Breast epithelium (tissue), 4 donors: ENCODE results near the gene OMA1. TPM values are rescaled to one million over a fixed set of nuclear protein-coding genes. Genes with fewer than 3 reads are reported as not detected.
"Not testable (repeated sequence)": the region's sequence is repeated elsewhere in the genome, so short reads cannot be mapped to it uniquely, and the experiment has no call there.

Source experiments
- DNase-seq, 2 donors: peaks; one replicate each; pipeline ENCODE4 v3.0.0-alpha.2; 2019; ENCODE audit warnings: low spot score in 2 of 2
- H3K27ac ChIP-seq, 2 donors: fragments of 200-600 bp; sonication (generic) in 1 of 2; one replicate each; pipeline ENCODE4 v1.5.1; 2016 to 2019; ENCODE audit warnings: mild to moderate bottlenecking in 1 of 2
- H3K27me3 ChIP-seq, 2 donors: fragments of 200-600 bp; sonication (generic) in 1 of 2; one replicate each; pipeline versions ENCODE4 v1.5.1 to v1.6.0; 2017 to 2019; ENCODE audit warnings: control low read depth in 1 of 2, mild to moderate bottlenecking in 1 of 2
- H3K36me3 ChIP-seq: fragments of 200-600 bp; one replicate; pipeline ENCODE4 v1.5.1; 2019
- H3K4me1 ChIP-seq, 2 donors: fragments of 200-600 bp; sonication (generic); one replicate each; pipeline ENCODE4 v1.5.1; 2016 to 2019; ENCODE audit warnings: control low read depth in 1 of 2
- H3K4me3 ChIP-seq, 3 donors: fragments of 200-600 bp; sonication (generic); 1 replicate in 2 of 3; 2 replicates in 1 of 3; pipeline ENCODE4 v1.5.1; 2016 to 2019; ENCODE audit warnings: mild to moderate bottlenecking in 3 of 3, moderate library complexity in 2 of 3
- H3K9me3 ChIP-seq, 2 donors: fragments of 200-600 bp; sonication (generic) in 1 of 2; one replicate each; pipeline ENCODE4 v1.5.1; 2016 to 2019; ENCODE audit warnings: control low read depth in 1 of 2
- CTCF ChIP-seq, 3 donors: fragments of 450-650 bp; IDR thresholded peaks; one replicate each; pipeline ENCODE4 v1.5.1; 2016 to 2017; ENCODE audit warnings: antibody characterized with exemption in 3 of 3, mild to moderate bottlenecking in 3 of 3, moderate library complexity in 3 of 3
- POLR2A ChIP-seq: fragments of 450-650 bp; IDR thresholded peaks from one replicate; pipeline ENCODE4 v1.6.1; 2016; ENCODE audit warnings: antibody characterized with exemption, mild to moderate bottlenecking, moderate library complexity
- POLR2AphosphoS5 ChIP-seq, 3 donors: sonication (generic); formaldehyde crosslinking; IDR thresholded peaks; one replicate each; pipeline ENCODE4 v1.6.1; 2017; ENCODE audit warnings: antibody characterized with exemption in 3 of 3
- intact Hi-C: fragments of 100-400 bp; cut with DNase I; formaldehyde crosslinking; loops from one replicate; pipeline ENCODE4 v1.15.1; 2023; ENCODE audit warnings: low total_unique reads
- total RNA-seq, 3 donors: library from RNA; depleted of rRNA; stranded (reverse); fragments of >200 nt; gene quantifications; one replicate each; pipeline ENCODE4 v1.1.0, GENCODE V29; 2016

Gene OMA1
- total RNA-seq, 3 donors from 2014 or later: 26.4 to 79.8 (median 48.2) TPM

GRCh38 chr1:58570817-58571216 is 24.3 kb upstream of the OMA1 start:
- no peaks in the 10 kb centered on the region for H3K4me1 ChIP-seq
- peak in 1 of 2 donors; percentile 69 for DNase-seq
- H3K27me3 ChIP-seq: no peaks in the 10 kb centered on the region
- no peak overlapping the region for H3K4me3 ChIP-seq
- no peaks in the 10 kb centered on the region for H3K9me3 ChIP-seq
- peak overlapping the region; percentile 86 to 98 for H3K27ac ChIP-seq
- no peak for TF ChIP-seq CTCF (IDR thresholded peaks at IDR 0.05)
- no peak for TF ChIP-seq POLR2A
- TF ChIP-seq POLR2AphosphoS5 (IDR thresholded peaks at IDR 0.05): peak in 1 of 3 donors; percentile 25
- intact Hi-C loops: no loop called here
- H3K36me3 ChIP-seq: no peaks in the 10 kb centered on the region

- Histone ChIP-seq H3K4me1 (no peaks in the 10 kb centered on the region), H3K27me3 (no peaks in the 10 kb centered on the region), H3K9me3 (no peaks in the 10 kb centered on the region), H3K4me3 (no peak overlapping the region), H3K36me3 (no peaks in the 10 kb centered on the region), H3K27ac (peak overlapping the region; percentile 86 to 98)
- intact Hi-C loops: no loop called here
- no peak for DNase-seq
- no peak for TF ChIP-seq CTCF (IDR thresholded peaks at IDR 0.05)
- no peak for TF ChIP-seq POLR2AphosphoS5 (IDR thresholded peaks at IDR 0.05)
- no peak for TF ChIP-seq POLR2A
Measured at GRCh38 chr1:58570094-58570493, 23.6 kb upstream of the OMA1 start.

GRCh38 chr1:58568911-58569310 is 22.4 kb upstream of the OMA1 start:
- Histone ChIP-seq H3K4me1 (no peaks in the 10 kb centered on the region), H3K9me3 (no peaks in the 10 kb centered on the region), H3K27me3 (no peaks in the 10 kb centered on the region), H3K4me3 (no peak overlapping the region), H3K27ac (no peak overlapping the region), H3K36me3 (no peaks in the 10 kb centered on the region)
- DNase-seq: no peak
- intact Hi-C loops: no loop called here
- no peak for TF ChIP-seq POLR2AphosphoS5 (IDR thresholded peaks at IDR 0.05)
- TF ChIP-seq POLR2A: no peak
- TF ChIP-seq CTCF (IDR thresholded peaks at IDR 0.05): no peak

- no peaks in the 10 kb centered on the region for H3K4me1 ChIP-seq
- intact Hi-C loops: no loop called here
- no peaks in the 10 kb centered on the region for H3K36me3 ChIP-seq
- no peak for TF ChIP-seq CTCF (IDR thresholded peaks at IDR 0.05)
- TF ChIP-seq POLR2AphosphoS5 (IDR thresholded peaks at IDR 0.05): no peak
- TF ChIP-seq POLR2A: no peak
- DNase-seq: no peak
- no peaks in the 10 kb centered on the region for H3K27me3 ChIP-seq
- no peaks in the 10 kb centered on the region for H3K9me3 ChIP-seq
- no peak overlapping the region for H3K27ac ChIP-seq
- H3K4me3 ChIP-seq: no peak overlapping the region
Measured at GRCh38 chr1:58568271-58568860, 21.8 kb upstream of the OMA1 start.

GRCh38 chr1:58566339-58566738 is 19.8 kb upstream of the OMA1 start:
- Histone ChIP-seq H3K9me3 (no peaks in the 10 kb centered on the region), H3K4me3 (no peak overlapping the region), H3K27ac (no peak overlapping the region), H3K36me3 (no peaks in the 10 kb centered on the region), H3K4me1 (no peaks in the 10 kb centered on the region), H3K27me3 (no peaks in the 10 kb centered on the region)
- no peak for DNase-seq
- intact Hi-C loops: no loop called here
- TF ChIP-seq POLR2AphosphoS5 (IDR thresholded peaks at IDR 0.05): no peak
- no peak for TF ChIP-seq POLR2A
- no peak for TF ChIP-seq CTCF (IDR thresholded peaks at IDR 0.05)

GRCh38 chr1:58563715-58564114 is 17.2 kb upstream of the OMA1 start:
- H3K4me3 ChIP-seq, intact Hi-C loops, H3K27me3 ChIP-seq, DNase-seq, H3K4me1 ChIP-seq, H3K9me3 ChIP-seq, H3K27ac ChIP-seq, H3K36me3 ChIP-seq: not testable (repeated sequence)
